H1 (cell line): ENCODE measurements around the gene CC2D2A. TPM values are rescaled to one million over a fixed set of nuclear protein-coding genes. Genes with fewer than 3 reads are reported as not detected.

Experiments used
- CTCF ChIA-PET: fragments of 300-600 bp; sonication (Branson Sonifier 250); formaldehyde crosslinking; loops from one replicate; lab custom pipeline; 2021; ENCODE audit not compliant: partially characterized antibody; lab: Charles Lee
- POLR2A ChIA-PET: fragments of 300-600 bp; sonication (Branson Sonifier 250); formaldehyde crosslinking; loops from one replicate; lab custom pipeline; 2021; ENCODE audit warnings: inconsistent platforms; ENCODE audit not compliant: partially characterized antibody; lab: Charles Lee
- DNase-seq, 2 experiments: peaks; one replicate each; pipeline versions ENCODE4 v3.0.0 to v3.0.0-alpha.2; 2010 to 2022; ENCODE audit warnings: low spot score in 2 of 2, low read depth in 1 of 2, mixed read lengths in 1 of 2
- FAIRE-seq: peaks from 2 replicates; lab custom pipeline; 2011; peaks lifted over from hg19 to GRCh38; lab: Jason Lieb, UNC
- H2AFZ ChIP-seq: 2 replicates; pipeline ENCODE4 v1.8.1; 2012; ENCODE audit warnings: low read length, inconsistent platforms
- H2AK5ac ChIP-seq: 2 replicates; pipeline ENCODE4 v1.6.1; 2013; ENCODE audit warnings: low read depth, low read length
- H2BK120ac ChIP-seq: replicated peaks from 2 replicates; pipeline ENCODE3; 2013; ENCODE audit warnings: low read depth, low read length, inconsistent platforms
- H2BK12ac ChIP-seq: 2 replicates; pipeline ENCODE4 v1.6.1; 2013; ENCODE audit warnings: low read depth, low read length
- H2BK15ac ChIP-seq: 2 replicates; pipeline ENCODE4 v1.6.1; 2013; ENCODE audit warnings: low read length
- H2BK20ac ChIP-seq: 2 replicates; pipeline ENCODE4 v1.6.1; 2013; ENCODE audit warnings: low read length
- H2BK5ac ChIP-seq: 2 replicates; pipeline ENCODE4 v1.6.1; 2013; ENCODE audit warnings: low read depth, low read length
- H3K14ac ChIP-seq: 2 replicates; pipeline ENCODE4 v1.6.1; 2013; ENCODE audit warnings: inconsistent platforms; ENCODE audit not compliant: insufficient read length
- H3K18ac ChIP-seq: 2 replicates; pipeline ENCODE4 v1.6.1; 2013; ENCODE audit warnings: low read length; ENCODE audit errors: extremely low read depth
- H3K23ac ChIP-seq: 2 replicates; pipeline ENCODE4 v1.6.1; 2013; ENCODE audit warnings: inconsistent platforms; ENCODE audit not compliant: insufficient read length
- H3K23me2 ChIP-seq: 2 replicates; pipeline ENCODE4 v1.6.1; 2013; ENCODE audit warnings: low read depth, low read length
- H3K27ac ChIP-seq: 2 replicates; pipeline ENCODE4 v1.6.1; 2011; ENCODE audit warnings: low read depth, low read length, inconsistent platforms
- H3K27me3 ChIP-seq, 4 experiments: replicated peaks in 1 of 4; 1 replicate in 1 of 4; 2 replicates in 3 of 4; pipeline versions ENCODE4 v1.6.1 to v1.8.1; 2011 to 2013; ENCODE audit warnings: low read length in 3 of 4, mild to moderate bottlenecking in 3 of 4, inconsistent platforms in 2 of 4, mixed read lengths in 2 of 4, moderate library complexity in 1 of 4; ENCODE audit not compliant: control insufficient read depth in 3 of 4, insufficient read depth in 3 of 4; ENCODE audit errors: extremely low read depth in 1 of 4
- H3K36me3 ChIP-seq, 4 experiments: 2 replicates each; pipeline versions ENCODE4 v1.6.1 to v1.8.1; 2011 to 2013; ENCODE audit warnings: mild to moderate bottlenecking in 4 of 4, low read length in 3 of 4, moderate library complexity in 2 of 4, control low read depth in 1 of 4, inconsistent platforms in 1 of 4; ENCODE audit not compliant: insufficient read depth in 4 of 4, control insufficient read depth in 2 of 4
- H3K4ac ChIP-seq: replicated peaks from 2 replicates; pipeline ENCODE3; 2013; ENCODE audit warnings: low read length, low read depth, mixed read lengths, inconsistent platforms; ENCODE audit not compliant: insufficient read length
- H3K4me1 ChIP-seq, 4 experiments: replicated peaks in 1 of 4; 1 replicate in 1 of 4; 2 replicates in 3 of 4; pipeline versions ENCODE4 v1.6.1 to v1.8.1; 2011 to 2013; ENCODE audit warnings: low read length in 3 of 4, inconsistent platforms in 2 of 4, mixed read lengths in 1 of 4; ENCODE audit not compliant: insufficient read depth in 4 of 4, control insufficient read depth in 3 of 4
- H3K4me2 ChIP-seq, 2 experiments: 2 replicates each; pipeline versions ENCODE4 v1.6.1 to v1.8.1; 2011 to 2013; ENCODE audit warnings: low read depth in 2 of 2, low read length in 2 of 2, control low read depth in 1 of 2, inconsistent platforms in 1 of 2, mild to moderate bottlenecking in 1 of 2; ENCODE audit not compliant: insufficient read depth in 1 of 2
- H3K4me3 ChIP-seq, 4 experiments: fragments of 200-600, 300-600 bp in 1 of 4; sonication (generic), shearing (Covaris generic), sonication (Bioruptor Twin) in 1 of 4; 2 replicates each; pipeline versions ENCODE4 v1.5.1 to v1.8.1; 2011 to 2016; ENCODE audit warnings: low read length in 4 of 4, low read depth in 3 of 4, control low read depth in 2 of 4, inconsistent platforms in 2 of 4, mild to moderate bottlenecking in 2 of 4, mixed read lengths in 1 of 4, moderate library complexity in 1 of 4; ENCODE audit not compliant: insufficient read depth in 2 of 4; ENCODE audit errors: extremely low read depth in 1 of 4
- H3K56ac ChIP-seq: replicated peaks from 2 replicates; pipeline ENCODE3; 2013; ENCODE audit warnings: low read depth, mild to moderate bottlenecking, mixed read lengths, low read length, inconsistent platforms; ENCODE audit not compliant: insufficient read length
- H3K79me1 ChIP-seq: 2 replicates; pipeline ENCODE4 v1.6.1; 2013; ENCODE audit warnings: low read depth, low read length, control low read depth
- H3K79me2 ChIP-seq, 2 experiments: 2 replicates each; pipeline versions ENCODE4 v1.6.1 to v1.8.1; 2012 to 2013; ENCODE audit warnings: low read length in 2 of 2, mild to moderate bottlenecking in 2 of 2, inconsistent platforms in 1 of 2; ENCODE audit not compliant: insufficient read depth in 2 of 2, control insufficient read depth in 1 of 2
- H3K9ac ChIP-seq, 4 experiments: replicated peaks in 1 of 4; 1 replicate in 1 of 4; 2 replicates in 3 of 4; pipeline versions ENCODE4 v1.6.1 to v1.8.1; 2011 to 2013; ENCODE audit warnings: low read depth in 3 of 4, low read length in 3 of 4, control low read depth in 2 of 4, mild to moderate bottlenecking in 2 of 4, moderate library complexity in 2 of 4, inconsistent platforms in 1 of 4; ENCODE audit errors: extremely low read depth in 1 of 4
- H3K9me3 ChIP-seq, 2 experiments: 2 replicates each; pipeline versions ENCODE4 v1.6.1 to v1.8.1; 2012 to 2013; ENCODE audit warnings: mild to moderate bottlenecking in 2 of 2, moderate library complexity in 2 of 2, control low read depth in 1 of 2, inconsistent platforms in 1 of 2, low read depth in 1 of 2, low read length in 1 of 2, mixed read lengths in 1 of 2; ENCODE audit not compliant: insufficient read depth in 2 of 2
- H4K20me1 ChIP-seq, 2 experiments: replicated peaks in 1 of 2; 2 replicates each; pipeline versions ENCODE3 to v1.8.1; 2011 to 2013; ENCODE audit warnings: inconsistent platforms in 2 of 2, low read length in 2 of 2, mild to moderate bottlenecking in 1 of 2; ENCODE audit not compliant: insufficient read depth in 2 of 2, control insufficient read depth in 1 of 2
- H4K5ac ChIP-seq: 2 replicates; pipeline ENCODE4 v1.6.1; 2013; ENCODE audit warnings: low read length, low read depth, mixed read lengths, inconsistent platforms; ENCODE audit not compliant: insufficient read length
- H4K8ac ChIP-seq: 2 replicates; pipeline ENCODE4 v1.8.0; 2013; ENCODE audit warnings: mild to moderate bottlenecking, moderate library complexity, low read length, inconsistent platforms; ENCODE audit not compliant: insufficient read depth; ENCODE audit errors: extremely low read depth
- H4K91ac ChIP-seq: replicated peaks from 2 replicates; pipeline ENCODE3; 2013; ENCODE audit warnings: low read length, mixed read lengths, inconsistent platforms; ENCODE audit not compliant: insufficient read length
- CEBPB ChIP-seq: IDR thresholded peaks from 2 replicates; pipeline ENCODE4 v1.6.1; 2012; ENCODE audit warnings: low read depth, low read length
- HDAC6 ChIP-seq: IDR thresholded peaks from one replicate; pipeline ENCODE4 v1.7.1; 2012; ENCODE audit warnings: low read depth, mild to moderate bottlenecking, inconsistent platforms, low read length, moderate library complexity
- NANOG ChIP-seq: IDR thresholded peaks from 2 replicates; pipeline ENCODE4 v1.6.1; 2011; ENCODE audit warnings: low read length, low read depth, mild to moderate bottlenecking, inconsistent platforms; ENCODE audit not compliant: insufficient read depth, poor library complexity, severe bottlenecking
- PHF8 ChIP-seq: fragments of 200-600 bp; sonication (generic); conservative IDR thresholded peaks from 2 replicates; pipeline ENCODE4 v1.7.1; 2012; ENCODE audit warnings: low read depth, mild to moderate bottlenecking, inconsistent platforms, low read length, moderate library complexity
- POLR2A ChIP-seq, 2 experiments: IDR thresholded peaks; 1 replicate in 1 of 2; 2 replicates in 1 of 2; pipeline ENCODE4 v1.6.1; 2011; ENCODE audit warnings: low read depth in 2 of 2, low read length in 2 of 2, mild to moderate bottlenecking in 2 of 2; ENCODE audit errors: control extremely low read depth in 1 of 2
- SUZ12 ChIP-seq: fragments of 200-600 bp; sonication (generic); IDR thresholded peaks from 2 replicates; pipeline ENCODE4 v1.6.1; 2012; ENCODE audit warnings: mild to moderate bottlenecking, inconsistent platforms, low read length, moderate library complexity, mixed read lengths
- TCF12 ChIP-seq: IDR thresholded peaks from 2 replicates; pipeline ENCODE4 v1.6.1; 2011; ENCODE audit warnings: low read depth, mild to moderate bottlenecking, low read length
- TEAD4 ChIP-seq: IDR thresholded peaks from 2 replicates; pipeline ENCODE4 v1.6.1; 2012; ENCODE audit warnings: low read depth, low read length, inconsistent platforms, mixed read lengths
- ZNF274 ChIP-seq: IDR thresholded peaks from 2 replicates; pipeline ENCODE4 v1.7.0; 2012; ENCODE audit warnings: low read length, borderline replicate concordance; ENCODE audit errors: extremely low read depth
- WGBS, 2 experiments: shearing (Covaris generic) in 1 of 2; methylation state at CpG; one replicate each; pipeline versions ENCODE4 v1.1.6 to v1.1.7; 2013 to 2015; ENCODE audit warnings: low lambda C conversion rate in 2 of 2, mixed read lengths in 2 of 2, inconsistent platforms in 1 of 2, low coverage in 1 of 2, missing lambda C conversion rate in 1 of 2; ENCODE audit not compliant: insufficient replicate concordance in 2 of 2, insufficient coverage in 1 of 2, insufficient read length in 1 of 2; ENCODE audit errors: extremely low coverage in 1 of 2, missing lambda C conversion rate in 1 of 2; 5-methylcytosine and 5-hydroxymethylcytosine counted together
- polyA plus RNA-seq, 7 experiments: library from polyadenylated mRNA; depleted of rRNA in 3 of 7; stranded (reverse) in 5 of 7; unstranded in 2 of 7; fragments of >200 nt in 5 of 7; fragments of 200-250 nt in 2 of 7; gene quantifications; 1 replicate in 5 of 7; 2 replicates in 1 of 7; 4 replicates in 1 of 7; pipeline versions ENCODE4 v1.2.1 to v1.2.3, GENCODE V29; 2011 to 2013; ENCODE audit warnings: missing spikeins in 2 of 7, mixed read lengths in 2 of 7
- total RNA-seq: library from RNA; stranded (reverse); fragmentation: NEBNext Ultra II Directional; extraction: Animal tissue kit (Norgen Biotek cat#: 25700); gene quantifications from 2 replicates; pipeline ENCODE4 v1.2.1, GENCODE V29; 2021
- TF ChIP-seq, protein P1 (sequence below): IDR thresholded peaks from 2 replicates; pipeline ENCODE4 v1.6.1; 2012; ENCODE audit warnings: low read length, inconsistent platforms
- TF ChIP-seq, protein P2 (sequence below): IDR thresholded peaks from 2 replicates; pipeline ENCODE4 v1.6.1; 2011; ENCODE audit warnings: low read depth, mild to moderate bottlenecking, low read length; ENCODE audit not compliant: insufficient read depth

CC2D2A gene
- total and polyA plus RNA-seq, 2 of the 8 experiments (the other 6 are each of a cell fraction or from before 2014, with no cell fraction given): 11.0 to 12.2 TPM

DNA sequence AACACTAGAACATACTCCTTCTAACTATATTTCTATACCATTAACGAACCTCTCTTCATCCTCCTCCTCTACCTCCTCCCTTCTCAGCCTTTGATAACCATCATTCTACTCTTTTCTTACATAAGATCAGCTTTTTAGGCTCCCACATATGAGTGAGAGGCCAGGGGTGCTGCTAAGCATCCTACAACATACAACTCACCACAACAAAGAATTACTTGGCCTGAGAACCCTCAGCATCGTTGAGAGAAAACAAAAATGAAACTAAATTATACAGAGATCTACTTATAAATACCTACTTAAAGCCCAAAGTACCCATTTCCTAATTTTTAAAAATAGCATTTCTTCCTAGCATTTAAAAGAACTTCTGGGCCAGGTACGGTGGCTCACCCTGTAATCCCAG, 77.7 kb downstream of the CC2D2A start:
- TF ChIP-seq NANOG (no peak), SUZ12 (no peak), POLR2A (IDR thresholded peaks at IDR 0.05; ENCODE audit: control extremely low read depth in 1 of 2, low read depth in 2 of 2, low read length in 2 of 2) (no peak), PHF8 (no peak), CEBPB (no peak), ZNF274 (no peak), TCF12 (no peak), TEAD4 (no peak), HDAC6 (no peak)
- TF ChIP-seq, protein P1, sequence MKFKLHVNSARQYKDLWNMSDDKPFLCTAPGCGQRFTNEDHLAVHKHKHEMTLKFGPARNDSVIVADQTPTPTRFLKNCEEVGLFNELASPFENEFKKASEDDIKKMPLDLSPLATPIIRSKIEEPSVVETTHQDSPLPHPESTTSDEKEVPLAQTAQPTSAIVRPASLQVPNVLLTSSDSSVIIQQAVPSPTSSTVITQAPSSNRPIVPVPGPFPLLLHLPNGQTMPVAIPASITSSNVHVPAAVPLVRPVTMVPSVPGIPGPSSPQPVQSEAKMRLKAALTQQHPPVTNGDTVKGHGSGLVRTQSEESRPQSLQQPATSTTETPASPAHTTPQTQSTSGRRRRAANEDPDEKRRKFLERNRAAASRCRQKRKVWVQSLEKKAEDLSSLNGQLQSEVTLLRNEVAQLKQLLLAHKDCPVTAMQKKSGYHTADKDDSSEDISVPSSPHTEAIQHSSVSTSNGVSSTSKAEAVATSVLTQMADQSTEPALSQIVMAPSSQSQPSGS: no peak
- TF ChIP-seq, protein P2, sequence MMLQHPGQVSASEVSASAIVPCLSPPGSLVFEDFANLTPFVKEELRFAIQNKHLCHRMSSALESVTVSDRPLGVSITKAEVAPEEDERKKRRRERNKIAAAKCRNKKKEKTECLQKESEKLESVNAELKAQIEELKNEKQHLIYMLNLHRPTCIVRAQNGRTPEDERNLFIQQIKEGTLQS: no peak
- TF ChIP-seq, all 59 proteins: peak for 0
- POLR2A ChIA-PET: no interaction called here
- WGBS, 2 experiments: 84 to 100% methylated on average over 1 to 3 of the region's 3 CpGs

More for the DNA sequence above, 77.7 kb downstream of the CC2D2A start:
- no peak overlapping the region for H2BK15ac ChIP-seq
- H2BK12ac ChIP-seq: no peak overlapping the region
- H4K20me1 ChIP-seq: no peaks in the 10 kb centered on the region
- no peak overlapping the region for H2BK5ac ChIP-seq
- H3K4me2 ChIP-seq: no peak overlapping the region
- no peak for FAIRE-seq
- H3K27me3 ChIP-seq: no peaks in the 10 kb centered on the region
- no peak overlapping the region for H2BK20ac ChIP-seq
- no peaks in the 10 kb centered on the region for H3K79me2 ChIP-seq
- H3K9ac ChIP-seq: no peak overlapping the region
- H3K79me1 ChIP-seq: no peaks in the 10 kb centered on the region
- H4K91ac ChIP-seq: no peak overlapping the region
- H3K23ac ChIP-seq: no peak overlapping the region
- no peak overlapping the region for H3K14ac ChIP-seq
- no peak overlapping the region for H3K4ac ChIP-seq
- no peak overlapping the region for H2AFZ ChIP-seq
- no peak overlapping the region for H3K56ac ChIP-seq
- H2AK5ac ChIP-seq: no peak overlapping the region
- H4K8ac ChIP-seq: no peak overlapping the region
- H3K23me2 ChIP-seq: no peaks in the 10 kb centered on the region
- CTCF ChIA-PET: no interaction called here
- no peak overlapping the region for H3K18ac ChIP-seq
- no peak overlapping the region for H3K27ac ChIP-seq
- no peaks in the 10 kb centered on the region for H3K9me3 ChIP-seq
- no peak overlapping the region for H4K5ac ChIP-seq
- peaks cover 0 to 11% (median 6%) of the 10 kb centered on the region in 4 experiments; a peak in 3 of 7 replicates for H3K4me1 ChIP-seq
- no peak for DNase-seq
- no peaks in the 10 kb centered on the region for H3K36me3 ChIP-seq
- no peak overlapping the region for H3K4me3 ChIP-seq
- H2BK120ac ChIP-seq: no peak overlapping the region
